ENCODE results near the gene PRSS8.
"Not testable (repeated sequence)": the region's sequence is repeated elsewhere in the genome, so short reads cannot be mapped to it uniquely, and the experiment has no call there.

The PRSS8 gene

DNA sequence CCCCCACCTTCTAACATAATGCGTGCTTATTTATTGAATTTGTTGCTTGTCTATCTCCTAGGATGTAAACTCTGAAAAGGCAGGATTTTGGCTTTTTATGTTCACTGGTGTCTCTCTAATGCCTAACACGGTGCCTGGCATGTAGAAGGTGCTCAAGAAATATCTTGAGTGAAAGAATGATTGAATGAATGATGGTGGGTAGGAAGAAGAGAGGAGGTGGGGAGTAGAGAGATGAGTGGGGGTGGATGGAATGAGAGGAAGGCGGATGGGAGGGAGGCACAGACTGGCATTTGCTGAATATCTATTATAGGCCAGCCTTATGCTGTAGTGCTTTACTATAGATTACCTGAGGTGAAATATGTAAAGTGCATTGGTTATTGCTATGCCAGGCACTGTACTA is 12.0 kb upstream of the PRSS8 start:
- in situ Hi-C loops (cut with MboI; ENCODE audit: low pct_unique_long_range_greater_than_20kb, low sequenced_read_pairs): no loop called here
- no peak for DNase-seq

DNA sequence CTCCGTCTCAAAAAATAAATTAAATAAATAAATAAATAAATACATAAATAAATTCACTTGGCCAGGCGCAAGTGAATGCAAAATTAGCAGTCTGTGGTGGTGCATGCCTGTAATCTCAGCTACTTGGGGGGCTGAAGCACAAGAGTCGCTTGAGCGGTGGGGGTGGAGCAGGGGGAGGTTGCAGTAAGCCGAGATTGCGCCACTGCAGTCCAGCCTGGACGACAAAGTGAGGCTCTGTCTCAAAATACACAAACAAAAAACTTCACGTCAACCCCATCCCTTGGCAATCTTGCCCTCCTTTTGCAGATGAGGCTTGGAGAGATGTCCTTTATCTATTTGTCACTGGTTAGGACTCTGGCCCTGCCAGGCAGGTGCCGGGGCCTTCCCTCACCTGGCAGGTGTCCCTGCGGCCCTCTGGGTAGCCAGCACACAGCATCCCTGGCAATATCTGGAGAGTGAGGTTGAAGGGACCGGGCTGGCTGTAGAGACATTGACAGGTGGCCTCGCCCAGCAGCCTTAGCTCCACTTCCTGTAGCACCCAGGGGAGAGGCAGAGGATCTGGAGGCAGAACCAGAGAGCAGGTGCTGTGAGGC is 10.0 kb upstream of the PRSS8 start:
- no peak for DNase-seq
- in situ Hi-C loops (cut with MboI; ENCODE audit: low pct_unique_long_range_greater_than_20kb, low sequenced_read_pairs): no loop called here

DNA sequence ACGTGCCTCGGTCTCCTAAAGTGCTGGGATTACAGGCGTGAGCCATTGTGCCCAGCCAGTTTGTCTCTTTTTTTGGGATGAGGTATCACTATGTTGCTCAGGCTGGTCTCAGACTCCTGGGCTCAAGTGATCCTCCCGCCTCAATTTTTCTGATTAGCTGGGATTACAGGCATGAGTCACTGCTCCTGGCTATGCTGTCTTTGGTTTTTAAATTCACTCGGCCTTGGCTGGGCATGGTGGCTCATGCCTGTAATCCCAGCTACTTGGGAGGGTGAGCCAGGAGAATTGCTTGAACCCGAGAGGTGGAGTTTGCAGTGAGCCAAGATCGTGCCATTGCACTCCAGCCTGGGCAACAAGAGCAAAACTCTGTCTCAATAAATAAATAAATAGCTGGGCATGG is 8.9 kb upstream of the PRSS8 start:
- DNase-seq; in situ Hi-C loops (cut with MboI; ENCODE audit: low pct_unique_long_range_greater_than_20kb, low sequenced_read_pairs): not testable (repeated sequence)

DNA sequence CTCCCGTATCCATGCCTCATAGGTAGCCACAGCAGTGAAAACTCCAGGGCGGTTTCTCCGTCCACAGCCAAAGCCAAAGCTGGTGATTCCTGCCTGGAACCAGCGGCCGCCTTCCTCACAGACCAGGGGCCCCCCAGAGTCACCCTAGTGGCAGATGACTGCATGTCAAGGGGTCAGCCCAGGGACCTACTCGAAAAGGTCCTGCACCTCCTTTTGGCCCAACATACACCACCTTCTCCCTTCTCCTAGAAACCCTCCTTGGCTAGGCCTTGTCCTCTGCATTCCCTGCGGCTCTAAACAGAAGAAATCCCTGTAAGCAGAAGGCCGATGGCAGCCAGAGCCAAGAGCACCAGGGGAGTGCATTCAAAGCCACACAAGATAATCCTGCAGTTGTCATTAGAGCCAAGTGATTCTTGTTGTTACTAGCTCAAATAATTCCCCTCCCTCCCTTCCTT is 8.2 kb upstream of the PRSS8 start:
- in situ Hi-C loops (cut with MboI; ENCODE audit: low pct_unique_long_range_greater_than_20kb, low sequenced_read_pairs): no loop called here
- no peak for DNase-seq

DNA sequence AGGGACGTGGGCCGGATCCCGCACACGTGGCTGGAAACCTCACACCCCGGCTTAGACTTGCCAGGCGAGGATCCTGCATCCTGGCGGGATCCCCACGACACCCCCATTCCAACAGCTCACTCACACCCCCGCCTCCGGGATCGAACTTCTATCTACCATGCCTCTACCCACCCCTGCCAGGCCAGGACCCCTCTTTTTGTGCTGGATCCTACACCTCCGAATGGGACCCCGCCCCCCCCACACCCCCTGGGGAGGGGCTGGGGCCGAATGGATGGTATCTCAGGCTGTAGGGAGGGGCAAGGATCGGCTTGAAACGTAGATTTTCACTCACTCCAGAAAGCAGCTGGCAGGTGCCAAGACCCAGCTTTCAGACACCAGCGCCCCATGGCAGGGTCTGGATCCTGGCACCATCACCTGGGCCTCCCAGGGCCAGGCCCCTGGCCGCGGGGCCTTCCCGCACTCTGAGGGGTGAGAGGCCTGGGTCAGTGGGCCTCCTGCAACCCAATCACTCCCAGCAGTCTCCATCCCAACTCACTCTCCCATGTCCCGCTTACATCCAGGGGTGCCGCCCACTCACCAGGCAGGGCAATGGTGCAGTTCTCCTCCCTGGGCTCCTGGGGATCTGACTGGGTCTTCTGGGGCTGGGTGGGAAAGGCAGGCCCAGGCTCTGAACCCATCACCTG is 7.6 kb upstream of the PRSS8 start:
- DNase-seq: no peak
- in situ Hi-C loops (cut with MboI; ENCODE audit: low pct_unique_long_range_greater_than_20kb, low sequenced_read_pairs): no loop called here

DNA sequence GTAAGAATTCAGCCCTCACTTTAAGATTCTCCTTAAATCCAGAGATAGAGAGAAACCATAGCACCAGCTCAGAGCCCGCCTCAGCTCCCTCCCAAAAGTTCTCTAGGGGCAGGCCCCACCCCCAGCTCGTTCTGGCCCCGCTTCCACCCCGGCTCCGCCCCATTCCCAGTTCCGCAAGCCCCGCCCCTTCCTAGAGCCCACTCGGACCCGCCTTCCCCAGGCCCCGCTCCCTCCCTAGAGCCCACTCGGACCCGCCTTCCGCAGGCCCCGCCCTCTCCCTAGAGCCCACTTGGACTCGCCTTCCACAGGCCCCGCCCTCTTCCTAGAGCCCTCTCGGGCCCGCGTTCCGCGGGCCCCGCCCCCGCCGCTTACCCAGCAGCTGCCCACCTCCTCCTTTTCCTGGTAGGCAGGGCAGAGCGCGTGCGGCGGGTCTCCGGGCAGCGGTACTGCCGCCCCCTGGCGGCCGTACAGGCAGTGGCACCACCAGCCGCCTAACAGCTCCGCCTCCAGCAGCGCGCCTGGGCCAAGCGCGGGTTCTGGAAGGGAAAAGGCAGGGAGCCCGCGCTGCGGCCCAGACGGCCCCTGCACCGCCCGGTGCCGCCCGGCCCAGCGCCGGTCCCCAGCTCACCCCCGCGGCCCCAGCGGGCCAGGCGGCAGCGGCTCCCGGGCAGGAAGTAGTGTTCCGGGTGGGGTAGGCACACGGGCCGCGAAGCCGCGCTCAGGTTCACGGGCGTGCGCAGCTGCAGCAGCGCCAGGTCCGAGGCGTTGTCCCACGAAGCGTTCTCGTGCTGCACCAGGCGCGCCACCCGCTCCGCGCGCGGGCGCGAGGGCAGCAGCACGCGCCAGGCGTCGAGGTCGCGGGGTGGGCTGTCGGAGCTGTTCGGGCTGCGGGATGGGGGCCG is 6.8 kb upstream of the PRSS8 start:
- in situ Hi-C loops (cut with MboI; ENCODE audit: low pct_unique_long_range_greater_than_20kb, low sequenced_read_pairs): no loop called here
- DNase-seq: peak; percentile 99

DNA sequence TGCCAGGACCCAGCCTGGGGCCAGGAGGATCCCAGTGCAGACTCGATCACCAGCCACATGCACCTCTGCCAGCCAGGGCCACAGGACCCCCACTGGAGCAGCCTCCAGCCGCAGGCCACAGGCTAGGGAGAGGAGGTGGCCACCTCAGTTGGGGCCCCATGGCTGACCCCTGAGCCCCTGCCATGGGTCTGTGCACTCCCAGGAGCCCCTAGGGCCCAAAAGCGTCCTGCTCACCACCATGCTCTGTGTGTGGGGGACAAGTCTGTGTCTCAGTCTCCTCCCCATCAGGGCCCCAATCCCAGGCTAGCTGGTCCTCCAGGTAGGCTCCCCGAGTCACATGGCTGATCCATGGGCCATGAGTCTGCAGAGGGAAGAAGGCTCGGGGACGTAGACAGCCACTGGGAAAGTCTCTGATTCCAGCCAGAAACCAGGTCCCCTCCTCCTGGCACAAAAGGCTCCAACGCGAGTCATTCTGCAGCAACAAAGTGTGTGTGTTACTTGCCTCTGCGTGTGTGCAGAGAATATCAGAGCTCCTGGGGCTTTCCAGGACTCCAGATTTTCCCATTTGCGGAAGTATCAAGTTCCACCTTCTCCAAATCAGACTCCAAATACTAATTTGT is 6.1 kb upstream of the PRSS8 start:
- DNase-seq: no peak
- in situ Hi-C loops (cut with MboI; ENCODE audit: low pct_unique_long_range_greater_than_20kb, low sequenced_read_pairs): no loop called here

DNA sequence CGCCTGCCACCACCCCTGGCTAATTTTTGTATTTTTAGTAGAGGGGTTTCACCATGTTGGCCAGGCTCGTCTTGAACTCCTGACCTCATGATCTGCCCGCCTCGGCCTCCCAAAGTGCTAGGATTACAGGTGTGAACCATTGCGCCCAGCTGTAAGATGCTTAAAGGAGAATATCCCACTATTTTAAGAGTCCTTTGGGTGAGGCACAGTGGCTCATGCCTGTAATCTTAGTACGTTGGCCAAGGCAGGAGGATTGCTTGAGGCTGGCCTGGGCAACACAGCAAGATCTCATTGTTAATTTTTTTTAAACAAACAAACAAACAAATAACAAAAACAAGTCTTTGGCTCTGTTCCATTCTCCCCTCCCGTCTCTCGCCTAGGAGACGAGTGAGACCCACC is 5.5 kb upstream of the PRSS8 start:
- DNase-seq; in situ Hi-C loops (cut with MboI; ENCODE audit: low pct_unique_long_range_greater_than_20kb, low sequenced_read_pairs): not testable (repeated sequence)

DNA sequence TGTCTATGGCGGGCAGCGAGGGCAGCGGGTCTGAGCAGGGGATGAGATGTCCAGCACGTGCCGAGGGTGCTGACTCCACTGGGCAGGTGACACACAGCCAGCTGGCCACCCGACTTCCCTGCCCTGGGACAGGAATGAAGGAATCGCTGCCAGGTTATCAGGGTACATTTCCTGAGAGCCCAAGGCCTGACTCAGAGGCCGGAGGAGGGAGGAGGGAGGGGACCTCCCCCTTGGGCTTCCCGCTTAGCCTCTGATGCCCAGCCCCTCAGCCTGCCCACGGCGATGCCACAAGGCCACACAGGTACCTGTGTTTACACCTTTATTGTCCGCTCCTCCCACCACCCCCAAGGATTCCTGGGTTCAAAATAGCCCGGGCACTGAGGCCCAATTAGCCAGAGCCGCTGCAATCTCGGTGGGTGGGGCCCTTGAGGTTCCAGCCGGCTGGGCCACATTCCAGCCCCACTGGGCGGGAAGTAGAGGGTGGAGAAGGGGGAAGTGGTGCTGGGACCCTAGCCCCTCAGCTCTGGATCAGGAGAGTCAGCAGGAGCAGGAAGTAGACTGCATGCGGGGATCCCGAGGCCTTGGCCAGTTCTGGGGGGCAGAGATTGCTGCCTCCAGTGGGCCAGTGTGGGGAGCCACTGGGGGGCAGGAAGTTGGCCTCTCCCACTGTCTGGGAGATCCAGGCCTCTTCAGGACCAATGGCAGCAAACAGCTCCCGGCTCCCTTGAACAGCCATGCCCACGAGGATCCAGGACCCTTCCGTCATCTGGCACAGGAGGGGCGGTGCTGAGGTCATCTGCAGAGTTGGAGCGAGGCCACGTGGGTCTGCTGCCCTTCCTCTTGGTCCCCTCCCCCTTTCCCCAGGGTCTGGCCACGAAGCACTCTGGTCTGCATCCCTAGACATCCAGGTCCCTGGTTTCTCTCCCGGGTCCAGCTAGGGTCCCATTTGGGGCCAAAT is 3.4 kb upstream of the PRSS8 start:
- in situ Hi-C loops (cut with MboI; ENCODE audit: low pct_unique_long_range_greater_than_20kb, low sequenced_read_pairs): no loop called here
- DNase-seq: no peak

DNA sequence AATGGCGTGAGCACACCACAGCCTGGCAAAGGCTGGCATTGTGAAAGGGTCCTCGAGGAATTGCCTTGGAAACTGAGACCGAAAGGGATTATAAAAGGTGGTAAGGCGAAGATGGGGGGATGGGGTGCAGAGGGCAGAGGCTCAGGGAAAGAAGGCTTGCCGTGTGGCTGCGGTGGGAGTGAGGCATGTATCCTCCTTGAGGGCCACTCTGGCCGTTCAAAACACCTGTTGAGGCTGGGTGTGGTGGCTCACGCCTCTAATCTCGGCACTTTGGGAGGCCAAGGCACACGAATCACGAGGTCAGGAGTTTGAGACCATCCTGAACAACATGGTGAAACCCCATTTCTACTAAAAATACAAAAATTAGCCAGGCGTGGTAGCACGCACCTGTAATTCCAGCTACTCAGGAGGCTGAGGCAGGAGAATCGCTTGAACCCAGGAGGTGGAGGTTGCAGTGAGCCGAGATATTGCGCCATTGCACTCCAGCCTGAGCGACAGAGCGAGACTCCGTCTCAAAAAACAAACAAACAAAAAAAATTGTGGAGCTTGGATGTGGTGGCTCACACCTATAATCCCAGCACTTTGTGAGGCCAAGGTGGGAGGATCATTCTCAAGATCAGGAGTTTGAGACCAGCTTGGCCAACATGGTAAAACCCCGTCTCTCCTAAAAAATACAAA is 1.4 kb upstream of the PRSS8 start:
- DNase-seq; in situ Hi-C loops (cut with MboI; ENCODE audit: low pct_unique_long_range_greater_than_20kb, low sequenced_read_pairs): not testable (repeated sequence)

DNA sequence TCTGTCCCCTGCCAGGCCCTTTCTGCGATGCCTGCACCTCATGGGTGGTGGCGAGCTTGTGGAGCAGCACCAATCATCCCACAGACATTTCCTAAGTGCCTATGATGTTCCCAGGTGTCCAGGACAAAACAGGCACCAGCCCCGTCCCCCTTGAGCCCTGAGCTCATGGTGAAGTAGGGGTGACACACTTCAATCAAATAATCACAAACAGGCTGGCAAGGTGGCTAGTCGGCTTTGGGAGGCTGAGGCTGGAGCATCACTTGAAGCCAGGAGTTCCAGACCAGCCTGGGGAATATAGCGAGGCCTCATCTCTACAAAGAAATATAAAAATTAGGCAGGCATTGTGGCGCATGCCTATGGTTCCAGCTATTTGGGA is 748 bp upstream of the PRSS8 start:
- in situ Hi-C loops (cut with MboI; ENCODE audit: low pct_unique_long_range_greater_than_20kb, low sequenced_read_pairs): no loop called here
- DNase-seq: no peak

DNA sequence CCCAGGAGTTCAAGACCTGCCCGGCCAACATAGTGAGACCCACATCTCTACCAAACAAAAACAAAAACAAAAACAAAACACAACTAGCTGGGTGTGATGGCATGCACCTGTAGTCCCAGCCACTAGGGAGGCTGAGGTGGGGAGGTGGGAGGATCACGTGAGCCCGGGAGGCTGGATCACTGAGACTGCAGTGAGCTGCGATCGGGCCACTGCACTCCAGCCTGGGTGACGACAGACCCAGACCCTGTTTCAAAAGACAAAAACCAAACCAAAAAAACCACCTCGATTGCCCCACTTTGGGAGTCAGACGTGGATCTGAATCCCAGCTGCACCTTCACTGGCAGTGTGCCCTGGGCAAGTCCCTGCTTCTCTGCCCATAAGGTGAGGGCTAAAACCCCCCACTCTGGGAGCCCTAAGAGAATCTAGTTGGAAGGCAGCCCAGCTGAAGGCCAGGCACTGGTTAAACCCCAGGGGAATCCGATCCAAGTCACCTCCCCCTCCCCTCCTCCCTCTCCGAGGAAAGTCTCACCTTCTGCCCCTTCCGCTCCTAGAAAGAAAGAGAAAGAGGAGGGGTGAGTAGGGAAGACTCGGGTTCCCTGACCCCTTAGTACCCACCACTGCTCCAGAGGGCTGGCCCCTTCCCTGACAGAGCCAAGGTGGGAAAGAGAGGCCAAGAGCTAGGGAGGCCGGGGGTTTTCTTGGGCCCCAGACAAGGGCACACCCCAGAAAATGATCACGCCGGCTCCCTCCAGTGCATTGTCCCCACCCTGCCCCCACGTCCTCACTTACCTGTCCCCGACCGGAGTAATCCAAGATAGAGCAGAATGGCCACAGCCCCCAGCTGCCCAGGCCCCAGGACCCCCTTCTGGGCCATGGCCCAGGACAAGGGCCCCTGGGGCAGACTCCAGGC is 647 bp downstream of the PRSS8 start:
- in situ Hi-C loops (cut with MboI; ENCODE audit: low pct_unique_long_range_greater_than_20kb, low sequenced_read_pairs): no loop called here
- no peak for DNase-seq

DNA sequence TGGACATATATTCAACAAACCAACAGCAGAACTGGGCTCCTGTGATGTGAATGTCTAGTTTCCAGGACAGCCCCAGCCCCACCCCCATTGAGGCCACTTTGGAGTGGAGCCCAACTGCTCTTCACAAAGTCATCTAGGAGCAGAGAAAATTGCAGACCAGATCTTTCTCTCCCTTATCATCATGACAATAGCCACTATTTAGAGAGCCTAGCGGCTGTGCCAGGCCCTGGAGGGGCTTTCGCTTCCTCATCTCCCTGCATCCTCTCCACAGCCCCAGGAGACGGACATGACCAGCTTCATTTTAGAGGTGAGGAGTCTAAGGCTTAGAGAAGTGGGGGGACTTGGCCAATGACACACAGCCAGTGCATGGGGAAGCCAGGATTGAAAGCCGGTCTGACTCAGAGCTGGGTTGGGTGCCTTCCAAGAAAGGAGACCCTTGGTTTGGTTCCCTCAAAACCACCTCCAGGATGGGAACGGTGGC is 1.4 kb downstream of the PRSS8 start:
- in situ Hi-C loops (cut with MboI; ENCODE audit: low pct_unique_long_range_greater_than_20kb, low sequenced_read_pairs): no loop called here
- DNase-seq: no peak

DNA sequence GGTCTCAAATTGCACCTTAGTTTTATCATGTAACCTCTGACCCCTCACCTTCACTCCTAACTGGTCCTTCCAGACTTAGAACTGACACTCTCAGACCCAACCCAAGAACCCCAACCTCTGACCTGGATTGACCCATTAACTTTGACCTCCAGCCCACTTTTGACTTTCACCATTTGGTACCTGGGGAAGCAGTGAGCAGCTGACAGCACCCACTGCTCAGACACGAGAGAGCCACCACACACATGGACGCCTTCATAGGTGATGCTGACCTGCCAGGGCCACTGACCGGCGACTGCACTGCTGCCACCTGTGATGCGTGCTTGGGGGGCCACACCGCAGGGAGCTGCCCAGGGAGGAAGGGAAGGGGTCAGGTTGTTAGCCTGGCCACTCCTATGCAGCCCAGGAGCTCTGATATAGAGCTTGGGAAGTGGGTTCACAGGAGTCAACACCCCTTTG is 2.5 kb downstream of the PRSS8 start:
- in situ Hi-C loops (cut with MboI; ENCODE audit: low pct_unique_long_range_greater_than_20kb, low sequenced_read_pairs): no loop called here
- DNase-seq: no peak

DNA sequence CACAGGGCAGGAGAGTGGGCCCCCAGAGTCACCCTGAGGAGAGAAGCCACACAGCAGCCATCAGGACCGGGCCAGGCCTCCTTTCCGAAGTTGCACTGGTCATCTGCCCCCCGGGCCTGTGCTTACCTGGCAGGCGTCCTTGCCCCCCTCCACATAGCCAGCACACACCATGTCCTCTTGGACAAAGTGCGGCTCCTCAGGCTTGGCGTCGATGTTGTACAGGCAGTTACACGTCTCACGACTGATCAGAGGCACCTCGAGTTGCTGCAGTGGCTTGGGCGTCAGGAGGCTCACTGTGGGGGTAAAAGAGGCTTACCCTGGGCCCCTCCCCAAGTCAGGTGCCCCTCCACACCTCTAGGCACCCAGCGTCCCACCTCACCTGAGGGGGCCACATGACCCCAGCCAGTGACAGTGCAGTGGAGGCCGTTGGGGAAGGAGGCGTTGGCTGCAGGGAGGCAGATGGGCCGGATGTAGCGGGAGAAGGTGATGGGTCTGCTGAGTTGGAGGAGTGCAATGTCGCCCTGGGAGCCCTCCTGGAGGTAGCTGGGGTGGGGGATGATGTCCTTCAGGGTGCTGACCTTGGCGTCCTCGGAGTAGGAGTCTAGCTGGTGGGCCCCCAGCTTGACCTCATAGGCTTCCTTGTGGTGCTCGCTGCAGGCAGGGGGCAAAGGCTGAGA is 3.1 kb downstream of the PRSS8 start:
- in situ Hi-C loops (cut with MboI; ENCODE audit: low pct_unique_long_range_greater_than_20kb, low sequenced_read_pairs): no loop called here
- no peak for DNase-seq

DNA sequence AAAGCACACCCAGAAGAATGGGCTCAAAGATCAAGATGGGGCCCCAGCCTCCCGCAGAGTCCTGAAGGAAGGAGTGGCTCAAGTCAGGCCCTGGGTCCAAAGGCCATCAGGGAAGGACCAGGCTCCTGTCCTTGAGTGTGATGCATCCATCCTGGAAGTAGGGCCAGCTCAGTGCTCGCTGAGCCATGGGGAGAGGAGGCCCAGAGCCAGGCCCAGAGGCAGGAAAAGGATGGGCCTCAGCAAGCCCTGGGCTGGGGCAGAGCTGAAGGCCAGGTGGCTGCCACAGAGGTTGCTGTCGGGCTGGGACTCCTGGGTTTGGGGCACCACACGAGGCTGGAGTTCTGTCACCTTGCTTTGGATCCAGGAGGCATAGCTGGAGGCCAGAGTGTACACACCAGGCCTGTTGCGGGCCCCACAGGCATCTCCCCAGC is 3.7 kb downstream of the PRSS8 start:
- DNase-seq: no peak
- in situ Hi-C loops (cut with MboI; ENCODE audit: low pct_unique_long_range_greater_than_20kb, low sequenced_read_pairs): no loop called here

Measured in KBM-7 (cell line).